Measurements from ENCODE around the gene CD63.

CD63 gene

GRCh38 chr12:55720894-55721444 is 7.8 kb downstream of the CD63 start:
- DNase-seq (ENCODE audit: low read depth) = no peak

- no peak for DNase-seq (ENCODE audit: low read depth)
Measured at GRCh38 chr12:55720071-55720564, 8.7 kb downstream of the CD63 start, which contains the start of gene RDH5. TSS of gene RDH5 (plus strand) at chr12:55720393. CDS start at chr12:55721185, 792 bp downstream.

GRCh38 chr12:55719371-55719770 is 9.4 kb downstream of the CD63 start:
- DNase-seq (ENCODE audit: low read depth) = no peak

GRCh38 chr12:55718624-55719275 is 10.1 kb downstream of the CD63 start:
- no peak for DNase-seq (ENCODE audit: low read depth)

- no peak for DNase-seq (ENCODE audit: low read depth)
Measured at GRCh38 chr12:55718015-55718414, 10.8 kb downstream of the CD63 start.

- no peak for DNase-seq (ENCODE audit: low read depth)
Measured at GRCh38 chr12:55717011-55718007, 11.5 kb downstream of the CD63 start.

GRCh38 chr12:55716582-55716957 is 12.2 kb downstream of the CD63 start:
- no peak for DNase-seq (ENCODE audit: low read depth)

- peak; percentile 86 for DNase-seq (ENCODE audit: low read depth)
Measured at GRCh38 chr12:55715833-55716581, 12.8 kb downstream of the CD63 start, which contains the start of gene BLOC1S1. TSS of gene BLOC1S1 (plus strand) at chr12:55716046. CDS start at chr12:55716052, 6 bp downstream.

GRCh38 chr12:55715169-55715764 is 13.5 kb downstream of the CD63 start:
- DNase-seq (ENCODE audit: low read depth) = no peak

GRCh38 chr12:55713721-55714120 is 15.1 kb downstream of the CD63 start:
- no peak for DNase-seq (ENCODE audit: low read depth)

GRCh38 chr12:55712700-55713415 is 16.0 kb downstream of the CD63 start:
- DNase-seq (ENCODE audit: low read depth) = no peak

GRCh38 chr12:55711786-55712553 is 16.8 kb downstream of the CD63 start:
- DNase-seq (ENCODE audit: low read depth) = no peak

- no peak for DNase-seq (ENCODE audit: low read depth)
Measured at GRCh38 chr12:55708695-55709233, 20.0 kb downstream of the CD63 start.

GRCh38 chr12:55707841-55708694 is 20.7 kb downstream of the CD63 start, which contains the start of gene ITGA7:
TSS of gene ITGA7 (minus strand) at chr12:55707904. CDS start at chr12:55707682, 222 bp downstream.
- DNase-seq (ENCODE audit: low read depth) = no peak

- no peak for DNase-seq (ENCODE audit: low read depth)
Measured at GRCh38 chr12:55707219-55707671, 21.6 kb downstream of the CD63 start.

GRCh38 chr12:55706568-55707218 is 22.1 kb downstream of the CD63 start:
- DNase-seq (ENCODE audit: low read depth) = no peak

GRCh38 chr12:55705782-55706402 is 22.9 kb downstream of the CD63 start:
- DNase-seq (ENCODE audit: low read depth) = no peak
